Kidney (tissue), 14 donors: ENCODE data around the gene SLC25A21. TPM values are rescaled to one million over a fixed set of nuclear protein-coding genes. Genes with fewer than 3 reads are reported as not detected.

Experiments used
- DNase-seq, 5 donors: peaks; one replicate each; pipeline ENCODE4 v3.0.0-alpha.2; 2013 to 2020
- FAIRE-seq: peaks from 2 replicates; lab custom pipeline; 2012; peaks lifted over from hg19 to GRCh38; lab: Jason Lieb, UNC
- H3K27ac ChIP-seq, 2 donors: one replicate each; pipeline ENCODE4 v1.7.0; 2013; ENCODE audit warnings: low read depth in 2 of 2, low read length in 2 of 2, inconsistent platforms in 1 of 2
- H3K27me3 ChIP-seq: one replicate; pipeline ENCODE4 v1.7.1; 2013; ENCODE audit warnings: low read length, inconsistent platforms; ENCODE audit not compliant: control insufficient read depth, insufficient read depth
- H3K36me3 ChIP-seq, 3 donors: one replicate each; pipeline versions ENCODE4 v1.7.0 to v1.7.1; 2013; ENCODE audit warnings: low read length in 3 of 3, control low read depth in 1 of 3, inconsistent platforms in 1 of 3; ENCODE audit not compliant: insufficient read depth in 3 of 3, control insufficient read depth in 2 of 3
- H3K4me1 ChIP-seq, 3 donors: one replicate each; pipeline versions ENCODE4 v1.7.0 to v1.7.1; 2013; ENCODE audit warnings: low read length in 3 of 3, inconsistent platforms in 1 of 3, low read depth in 1 of 3; ENCODE audit not compliant: control insufficient read depth in 2 of 3, insufficient read depth in 2 of 3
- H3K4me3 ChIP-seq, 3 donors: one replicate each; pipeline versions ENCODE4 v1.7.0 to v1.8.1; 2013; ENCODE audit warnings: low read length in 3 of 3, control low read depth in 1 of 3, inconsistent platforms in 1 of 3
- H3K9ac ChIP-seq, 3 donors: one replicate each; pipeline versions ENCODE4 v1.7.0 to v1.7.1; 2013; ENCODE audit warnings: low read length in 3 of 3, control low read depth in 1 of 3, inconsistent platforms in 1 of 3
- H3K9me3 ChIP-seq, 3 donors: one replicate each; pipeline versions ENCODE4 v1.7.0 to v1.7.1; 2013; ENCODE audit warnings: low read length in 3 of 3, control low read depth in 1 of 3, inconsistent platforms in 1 of 3; ENCODE audit not compliant: control insufficient read depth in 2 of 3, insufficient read depth in 1 of 3
- intact Hi-C: fragments of 100-400 bp; cut with DNase I; formaldehyde crosslinking; loops from one replicate; pipeline ENCODE4 v1.11.1; 2022
- polyA plus RNA-seq: library from polyadenylated mRNA; stranded (reverse); fragments of 350-450 nt; fragmentation: Illumina TruSeq; extraction: RNeasy Lipid Tissue Mini Kit (QIAGEN cat#74804); gene quantifications from one replicate; pipeline ENCODE4 v1.2.3, GENCODE V29; 2014; ENCODE audit warnings: low read depth, low replicate concordance; ENCODE audit not compliant: insufficient read depth
- total RNA-seq: library from RNA; stranded (reverse); fragmentation: NEBNext Ultra II Directional; extraction: Animal tissue kit (Norgen Biotek cat#: 25700); gene quantifications from one replicate; pipeline ENCODE4 v1.2.1, GENCODE V29; 2021
- TF ChIP-seq, protein P1 (sequence below): IDR thresholded peaks from 3 replicates; pipeline ENCODE4 v1.5.1; 2012; ENCODE audit warnings: mild to moderate bottlenecking, moderate library complexity, borderline replicate concordance; ENCODE audit not compliant: insufficient read depth; ENCODE audit errors: extremely low read depth
- donor health status: control.
- donor health status: control.
- donor health status: control.
- donor health status: control.
- donor health status: control.
- donor health status: DM: yes; HTN: yes; CAD: no.
- donor health status: Normal renal cell carcinoma (clear cell type).

SLC25A21 gene
- total and polyA plus RNA-seq, 2 donors from 2014 or later: 1.3 to 1.4 TPM

DNA sequence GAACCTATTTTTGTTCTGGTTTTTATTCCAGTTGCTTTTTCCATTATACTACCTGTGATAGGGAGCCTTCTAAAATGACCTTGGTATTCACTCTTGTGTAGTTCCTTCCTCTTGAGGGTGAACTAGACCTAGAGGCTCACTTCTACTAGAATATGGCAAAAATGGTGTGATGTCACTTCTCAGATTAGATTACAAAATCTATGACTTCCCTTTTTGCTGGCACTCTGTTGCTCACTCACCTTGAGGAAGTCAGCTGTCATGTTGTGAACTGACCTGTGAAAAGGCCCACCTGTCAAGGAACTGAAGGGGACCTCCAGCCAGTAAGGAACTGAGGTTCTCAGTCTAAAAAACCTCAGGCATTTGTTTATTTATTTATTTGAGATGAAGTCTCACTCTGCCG, 31.0 kb upstream of the SLC25A21 start:
- H3K27ac ChIP-seq: no peak overlapping the region
- H3K4me3 ChIP-seq: no peak overlapping the region
- no peak for FAIRE-seq
- H3K9me3 ChIP-seq: no peaks in the 10 kb centered on the region
- H3K4me1 ChIP-seq: peaks cover 0 to 4% (median 0%) of the 10 kb centered on the region in 3 donors
- intact Hi-C loops: no loop called here
- DNase-seq: no peak
- TF ChIP-seq, protein P1, sequence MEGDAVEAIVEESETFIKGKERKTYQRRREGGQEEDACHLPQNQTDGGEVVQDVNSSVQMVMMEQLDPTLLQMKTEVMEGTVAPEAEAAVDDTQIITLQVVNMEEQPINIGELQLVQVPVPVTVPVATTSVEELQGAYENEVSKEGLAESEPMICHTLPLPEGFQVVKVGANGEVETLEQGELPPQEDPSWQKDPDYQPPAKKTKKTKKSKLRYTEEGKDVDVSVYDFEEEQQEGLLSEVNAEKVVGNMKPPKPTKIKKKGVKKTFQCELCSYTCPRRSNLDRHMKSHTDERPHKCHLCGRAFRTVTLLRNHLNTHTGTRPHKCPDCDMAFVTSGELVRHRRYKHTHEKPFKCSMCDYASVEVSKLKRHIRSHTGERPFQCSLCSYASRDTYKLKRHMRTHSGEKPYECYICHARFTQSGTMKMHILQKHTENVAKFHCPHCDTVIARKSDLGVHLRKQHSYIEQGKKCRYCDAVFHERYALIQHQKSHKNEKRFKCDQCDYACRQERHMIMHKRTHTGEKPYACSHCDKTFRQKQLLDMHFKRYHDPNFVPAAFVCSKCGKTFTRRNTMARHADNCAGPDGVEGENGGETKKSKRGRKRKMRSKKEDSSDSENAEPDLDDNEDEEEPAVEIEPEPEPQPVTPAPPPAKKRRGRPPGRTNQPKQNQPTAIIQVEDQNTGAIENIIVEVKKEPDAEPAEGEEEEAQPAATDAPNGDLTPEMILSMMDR: no peak
- H3K36me3 ChIP-seq: no peaks in the 10 kb centered on the region
- H3K27me3 ChIP-seq: no peaks in the 10 kb centered on the region
- H3K9ac ChIP-seq: no peak overlapping the region

GRCh38 chr14:37202812-37203211, 30.4 kb upstream of the SLC25A21 start:
- Histone ChIP-seq H3K4me3 (no peak overlapping the region), H3K27ac (no peak overlapping the region), H3K27me3 (no peaks in the 10 kb centered on the region), H3K9ac (no peak overlapping the region), H3K36me3 (no peaks in the 10 kb centered on the region), H3K9me3 (no peaks in the 10 kb centered on the region), H3K4me1 (peaks cover 0 to 4% (median 0%) of the 10 kb centered on the region in 3 donors)
- TF ChIP-seq, protein P1: no peak
- intact Hi-C loops: no loop called here
- no peak for DNase-seq
- FAIRE-seq: no peak

GRCh38 chr14:37202265-37202664, 29.9 kb upstream of the SLC25A21 start:
- intact Hi-C loops: no loop called here
- Histone ChIP-seq H3K27ac (no peak overlapping the region), H3K9me3 (no peaks in the 10 kb centered on the region), H3K27me3 (no peaks in the 10 kb centered on the region), H3K4me1 (peaks cover 0 to 4% (median 0%) of the 10 kb centered on the region in 3 donors), H3K9ac (no peak overlapping the region), H3K4me3 (no peak overlapping the region), H3K36me3 (no peaks in the 10 kb centered on the region)
- TF ChIP-seq, protein P1: no peak
- DNase-seq (no peak), FAIRE-seq (no peak)

DNA sequence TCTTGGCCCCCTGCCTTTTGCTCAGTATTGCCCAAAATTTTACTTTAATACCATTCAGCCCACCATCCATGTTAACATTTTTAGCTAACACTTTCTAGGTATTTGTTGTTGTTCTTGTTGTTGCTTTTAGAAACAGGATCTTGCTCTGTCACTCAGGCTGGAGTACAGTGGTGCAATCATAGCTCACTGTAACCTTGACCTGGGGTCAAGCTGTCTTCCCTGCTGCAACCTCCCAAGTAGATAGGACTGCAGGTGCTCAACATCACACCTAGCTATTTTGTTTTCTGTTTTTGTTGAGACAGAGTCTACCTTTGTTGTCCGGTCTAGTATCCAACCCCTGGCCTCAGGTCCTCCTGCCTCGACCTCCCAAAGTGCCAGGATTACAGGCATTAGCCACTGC, 29.3 kb upstream of the SLC25A21 start:
- intact Hi-C loops: no loop called here
- Histone ChIP-seq H3K27me3 (no peaks in the 10 kb centered on the region), H3K36me3 (no peaks in the 10 kb centered on the region), H3K4me3 (no peak overlapping the region), H3K27ac (no peak overlapping the region), H3K9me3 (no peaks in the 10 kb centered on the region), H3K9ac (no peak overlapping the region), H3K4me1 (peaks cover 0 to 4% (median 0%) of the 10 kb centered on the region in 3 donors)
- DNase-seq (no peak), FAIRE-seq (no peak)
- TF ChIP-seq, protein P1: no peak
